Thoracic aorta (tissue), 2 donors: ENCODE data around the gene PIEZO2. TPM values are rescaled to one million over a fixed set of nuclear protein-coding genes. Genes with fewer than 3 reads are reported as not detected.

Source experiments
- ATAC-seq: fragments of 150-250 bp; one replicate; pipeline ENCODE4 v1.8.0; 2017; ENCODE audit warnings: low read depth; ENCODE audit not compliant: insufficient number of reproducible peaks, low FRiP score
- DNase-seq: peaks from one replicate; pipeline ENCODE4 v3.0.0-alpha.2; 2020; ENCODE audit warnings: low spot score
- H3K27ac ChIP-seq, 2 donors: fragments of 200-600 bp; sonication (generic); 1 replicate in 1 of 2; 2 replicates in 1 of 2; pipeline ENCODE4 v1.5.1; 2016; ENCODE audit warnings: mild to moderate bottlenecking in 2 of 2, moderate library complexity in 2 of 2
- H3K27me3 ChIP-seq: fragments of 200-600 bp; sonication (generic); replicated peaks from 2 replicates; pipeline ENCODE4 v1.6.0; 2016; ENCODE audit warnings: mild to moderate bottlenecking; ENCODE audit not compliant: insufficient read depth
- H3K36me3 ChIP-seq: fragments of 200-600 bp; sonication (generic); one replicate; pipeline ENCODE4 v1.5.1; 2016
- H3K4me1 ChIP-seq, 2 donors: fragments of 200-600 bp; sonication (generic); 1 replicate in 1 of 2; 2 replicates in 1 of 2; pipeline versions ENCODE4 v1.5.1 to v1.6.0; 2016; ENCODE audit warnings: low read depth in 2 of 2, mild to moderate bottlenecking in 1 of 2; ENCODE audit not compliant: control insufficient read depth in 1 of 2
- H3K4me3 ChIP-seq: fragments of 200-600 bp; sonication (generic); 2 replicates; pipeline ENCODE4 v1.5.1; 2016; ENCODE audit warnings: mild to moderate bottlenecking
- H3K9me3 ChIP-seq: fragments of 200-600 bp; sonication (generic); 2 replicates; pipeline ENCODE4 v1.5.1; 2016
- CTCF ChIP-seq: fragments of 200-600 bp; sonication (generic); IDR thresholded peaks from one replicate; pipeline ENCODE4 v1.5.1; 2019; ENCODE audit warnings: antibody characterized with exemption
- total RNA-seq, 2 donors: library from RNA; depleted of rRNA; stranded (reverse); fragments of >200 nt; gene quantifications; one replicate each; pipeline versions ENCODE4 v1.1.0 to v1.2.3, GENCODE V29; 2016

The PIEZO2 gene
- total RNA-seq, 2 donors from 2014 or later = 8.3 to 10.3 TPM

- no peak overlapping the region for H3K27ac ChIP-seq
- ATAC-seq (no peak), DNase-seq (no peak)
- peaks cover 3 to 15% of the 10 kb centered on the region in 2 donors for H3K4me1 ChIP-seq
- no peaks in the 10 kb centered on the region for H3K9me3 ChIP-seq
- no peaks in the 10 kb centered on the region for H3K36me3 ChIP-seq
- no peak overlapping the region for H3K4me3 ChIP-seq
- no peak for TF ChIP-seq CTCF
- no peaks in the 10 kb centered on the region for H3K27me3 ChIP-seq
Observed at GRCh38 chr18:11150271-11150615, 874 bp upstream of the PIEZO2 start.

DNA sequence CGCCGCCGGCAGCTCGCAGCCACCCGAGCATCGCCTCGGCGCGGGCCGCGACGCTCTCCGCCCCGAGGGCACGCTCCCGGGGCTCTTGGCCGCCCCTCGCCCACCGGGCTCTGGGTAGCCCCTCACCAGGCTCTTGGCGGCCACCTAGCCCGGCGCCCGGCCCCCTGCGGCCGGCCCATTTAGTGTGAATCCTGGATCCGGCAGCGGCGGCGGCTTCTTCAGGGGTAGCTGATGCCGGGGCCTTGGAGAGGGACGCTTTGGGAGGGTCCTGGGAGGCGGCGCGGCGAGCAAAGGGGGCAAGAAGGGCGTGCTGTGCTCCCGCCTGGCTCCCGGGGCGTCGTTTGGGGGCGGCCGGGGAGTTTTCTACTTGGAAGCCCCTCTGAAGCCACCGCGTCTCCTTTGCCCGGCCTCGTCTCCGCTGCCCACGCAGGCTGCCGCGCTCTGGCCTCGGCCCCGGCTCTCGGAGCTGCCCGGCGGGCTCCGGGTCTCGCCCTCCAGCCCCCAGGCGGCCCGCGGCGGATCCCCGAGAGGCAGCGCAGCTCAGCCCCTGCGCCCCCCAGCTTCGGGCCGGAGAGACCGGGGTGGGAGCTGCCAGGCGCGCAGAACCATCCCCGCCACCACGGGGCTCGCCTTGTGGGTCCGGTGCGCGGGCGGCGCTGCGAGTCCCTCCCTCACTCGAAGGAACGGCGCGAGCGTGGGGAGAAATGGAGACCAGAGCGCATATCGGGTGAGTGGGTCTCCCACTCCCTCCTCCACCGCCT, 509 bp downstream of the PIEZO2 start:
- Histone ChIP-seq H3K27me3 (no peaks in the 10 kb centered on the region), H3K4me3 (peak overlapping the region; percentile 77), H3K36me3 (no peaks in the 10 kb centered on the region), H3K4me1 (peaks cover 3 to 13% of the 10 kb centered on the region in 2 donors), H3K9me3 (no peaks in the 10 kb centered on the region), H3K27ac (no peak overlapping the region)
- ATAC-seq = no peak
- DNase-seq = no peak
- no peak for TF ChIP-seq CTCF

DNA sequence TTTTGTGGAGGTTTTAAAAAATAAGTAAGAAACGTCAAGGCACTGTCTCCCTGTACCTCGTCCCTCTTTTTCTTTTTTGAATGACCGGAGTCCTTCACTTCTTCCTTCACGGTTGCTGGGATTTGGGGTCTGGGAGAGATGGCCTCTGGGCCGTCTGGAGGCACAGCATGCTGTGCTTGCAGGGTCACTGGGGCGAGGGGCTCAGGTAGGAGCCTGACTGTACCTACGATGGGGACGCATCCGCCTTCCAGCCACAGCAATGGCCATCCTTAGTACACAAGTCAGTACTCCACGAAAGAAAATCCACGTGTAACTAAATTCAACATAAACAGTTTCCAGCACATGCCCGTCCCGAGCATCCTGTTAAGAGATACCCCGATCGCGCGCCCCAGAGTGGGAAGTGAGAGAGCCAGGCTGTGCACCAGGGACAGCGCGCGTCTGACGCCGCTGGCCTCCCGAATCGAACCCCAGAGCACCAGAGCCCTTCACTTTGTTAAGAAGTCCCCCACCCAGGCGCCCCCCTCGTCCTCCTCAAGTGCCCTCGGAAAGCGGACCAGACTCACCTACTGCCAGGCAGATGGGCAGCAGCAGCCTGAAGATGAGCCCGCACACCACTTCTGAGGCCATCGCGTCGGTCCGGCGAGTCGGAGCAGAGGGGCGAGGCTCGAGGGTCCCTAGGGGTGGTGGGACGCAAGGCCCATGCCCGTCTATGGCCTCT, 1.2 kb downstream of the PIEZO2 start:
- Histone ChIP-seq H3K4me3 (peak overlapping the region; percentile 77), H3K27me3 (no peaks in the 10 kb centered on the region), H3K27ac (no peak overlapping the region), H3K36me3 (no peaks in the 10 kb centered on the region), H3K9me3 (no peaks in the 10 kb centered on the region), H3K4me1 (peaks cover 3 to 13% of the 10 kb centered on the region in 2 donors)
- TF ChIP-seq CTCF = no peak
- ATAC-seq (no peak), DNase-seq (no peak)

- Histone ChIP-seq H3K27me3 (no peaks in the 10 kb centered on the region), H3K27ac (no peak overlapping the region), H3K4me3 (no peak overlapping the region), H3K4me1 (peaks cover 3 to 13% of the 10 kb centered on the region in 2 donors), H3K9me3 (no peaks in the 10 kb centered on the region), H3K36me3 (no peaks in the 10 kb centered on the region)
- ATAC-seq (no peak), DNase-seq (no peak)
- TF ChIP-seq CTCF = no peak
Observed at GRCh38 chr18:11147371-11147951, 1.9 kb downstream of the PIEZO2 start.

DNA sequence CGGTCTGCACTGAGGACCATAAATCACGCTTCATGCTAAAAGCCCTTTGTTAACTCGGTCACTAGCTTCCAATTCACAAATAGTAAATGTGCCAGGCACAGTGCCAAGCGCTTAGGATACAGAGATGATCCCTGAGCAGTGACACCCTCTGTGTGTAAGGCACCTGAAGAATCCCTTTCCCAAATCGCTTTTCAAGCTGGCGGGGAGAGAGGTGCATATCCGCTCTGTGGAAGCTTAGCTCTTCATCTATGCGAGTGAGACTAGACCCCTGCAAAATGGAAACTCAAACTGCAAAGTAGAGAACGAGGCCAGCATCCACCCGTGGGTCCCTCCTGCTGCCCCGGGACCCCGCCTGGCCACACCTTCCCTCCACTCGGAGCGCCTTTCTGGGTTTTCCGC, 2.4 kb downstream of the PIEZO2 start:
- DNase-seq = no peak
- no peaks in the 10 kb centered on the region for H3K36me3 ChIP-seq
- no peaks in the 10 kb centered on the region for H3K27me3 ChIP-seq
- H3K4me3 ChIP-seq = no peak overlapping the region
- no peaks in the 10 kb centered on the region for H3K9me3 ChIP-seq
- TF ChIP-seq CTCF = no peak
- peaks cover 3 to 13% of the 10 kb centered on the region in 2 donors for H3K4me1 ChIP-seq
- H3K27ac ChIP-seq = no peak overlapping the region
- no peak for ATAC-seq
